CD4-positive, alpha-beta memory T cell (primary cell): Measurements from ENCODE around the gene PRAME. TPM values are rescaled to one million over a fixed set of nuclear protein-coding genes. Genes with fewer than 3 reads are reported as not detected.

Source experiments
- CTCF ChIA-PET: fragments of 350-600 bp; sonication (Branson Sonifier 250); formaldehyde crosslinking; loops from one replicate; lab custom pipeline; 2021; ENCODE audit warnings: inconsistent platforms; ENCODE audit not compliant: partially characterized antibody; lab: Charles Lee
- POLR2A ChIA-PET: fragments of 350-600 bp; sonication (Branson Sonifier 250); formaldehyde crosslinking; loops from one replicate; lab custom pipeline; 2021; ENCODE audit not compliant: partially characterized antibody; lab: Charles Lee
- DNase-seq, 5 donors: peaks; one replicate each; pipeline versions ENCODE4 v3.0.0 to v3.0.0-alpha.2; 2020 to 2022; ENCODE audit warnings: mixed read lengths in 1 of 5
- H3K27ac ChIP-seq: one replicate; pipeline ENCODE4 v1.7.0; 2013; ENCODE audit warnings: low read depth, low read length
- H3K27me3 ChIP-seq: 2 replicates; pipeline ENCODE4 v1.7.0; 2013; ENCODE audit warnings: mild to moderate bottlenecking, low read length, moderate library complexity; ENCODE audit not compliant: insufficient read depth
- H3K36me3 ChIP-seq: 2 replicates; pipeline ENCODE4 v1.7.0; 2013; ENCODE audit warnings: mild to moderate bottlenecking, low read length, moderate library complexity; ENCODE audit not compliant: insufficient read depth
- H3K4me1 ChIP-seq: 2 replicates; pipeline ENCODE4 v1.7.0; 2013; ENCODE audit warnings: mild to moderate bottlenecking, low read length, moderate library complexity; ENCODE audit not compliant: insufficient read depth
- H3K4me3 ChIP-seq, 2 donors: one replicate each; pipeline ENCODE4 v1.7.0; 2013; ENCODE audit warnings: low read length in 2 of 2, mild to moderate bottlenecking in 1 of 2
- H3K9me3 ChIP-seq, 2 donors: one replicate each; pipeline ENCODE4 v1.7.0; 2013; ENCODE audit warnings: low read length in 2 of 2, control low read depth in 1 of 2; ENCODE audit not compliant: control insufficient read depth in 1 of 2
- H3K27ac Mint-ChIP-seq, 7 donors: one replicate each; pipeline ENCODE4 v1.8.0; 2020 to 2021; ENCODE audit warnings: mixed read lengths in 7 of 7, mild to moderate bottlenecking in 6 of 7, inconsistent platforms in 3 of 7, moderate library complexity in 3 of 7
- H3K27me3 Mint-ChIP-seq, 2 donors: one replicate each; pipeline ENCODE4 v1.8.0; 2020 to 2021; ENCODE audit warnings: mixed read lengths in 2 of 2
- H3K36me3 Mint-ChIP-seq, 2 donors: one replicate each; pipeline ENCODE4 v1.8.0; 2020 to 2021; ENCODE audit warnings: mixed read lengths in 2 of 2, inconsistent platforms in 1 of 2, mild to moderate bottlenecking in 1 of 2
- H3K4me1 Mint-ChIP-seq, 4 donors: one replicate each; pipeline ENCODE4 v1.8.0; 2020 to 2021; ENCODE audit warnings: mixed read lengths in 4 of 4, mild to moderate bottlenecking in 1 of 4
- H3K4me3 Mint-ChIP-seq, 8 donors: one replicate each; pipeline ENCODE4 v1.8.0; 2020 to 2021; ENCODE audit warnings: mixed read lengths in 8 of 8, mild to moderate bottlenecking in 7 of 8, moderate library complexity in 6 of 8, inconsistent platforms in 3 of 8
- H3K9me3 Mint-ChIP-seq, 8 donors: one replicate each; pipeline ENCODE4 v1.8.0; 2020 to 2021; ENCODE audit warnings: mixed read lengths in 8 of 8, mild to moderate bottlenecking in 5 of 8, inconsistent platforms in 3 of 8, moderate library complexity in 1 of 8
- intact Hi-C: fragments of 100-400 bp; cut with micrococcal nuclease; formaldehyde crosslinking; loops from one replicate; pipeline ENCODE4 v1.15.1; 2023
- polyA plus RNA-seq, 2 donors: library from polyadenylated mRNA; unstranded; fragments of 300-500 nt; fragmentation: Illumina TruSeq; gene quantifications; one replicate each; pipeline ENCODE4 v1.2.3, GENCODE V29; 2021
- total RNA-seq, 2 experiments: library from RNA; stranded (reverse); gene quantifications; one replicate each; pipeline ENCODE4 v1.2.3, GENCODE V29; 2021

Gene PRAME
- total and polyA plus RNA-seq, 4 experiments from 2014 or later: not detected

- intact Hi-C loops: no loop called here
- no peaks in the 10 kb centered on the region for H3K36me3 ChIP-seq
- DNase-seq: no peak
- peaks cover 3% of the 10 kb centered on the region for H3K4me1 ChIP-seq
- Mint-ChIP-seq H3K27me3 (no peaks in the 10 kb centered on the region), H3K4me3 (no peak overlapping the region), H3K4me1 (peaks cover 0 to 5% (median 3%) of the 10 kb centered on the region in 4 donors), H3K27ac (no peak overlapping the region), H3K9me3 (no peaks in the 10 kb centered on the region), H3K36me3 (no peaks in the 10 kb centered on the region)
- ChIA-PET CTCF (interaction anchor here (1.4 kb wide), 1 partner anchor 12 kb away, joined by 3 read pairs; no protein-coding TSS in a partner anchor), POLR2A (no interaction called here)
- no peaks in the 10 kb centered on the region for H3K9me3 ChIP-seq
- no peak overlapping the region for H3K4me3 ChIP-seq
- H3K27me3 ChIP-seq: no peaks in the 10 kb centered on the region
- no peak overlapping the region for H3K27ac ChIP-seq
Measured at GRCh38 chr22:22555596-22555995, 3.5 kb downstream of the PRAME start.

- H3K27ac Mint-ChIP-seq: no peak overlapping the region
- intact Hi-C loops: no loop called here
- Histone ChIP-seq H3K9me3 (no peaks in the 10 kb centered on the region), H3K27me3 (no peaks in the 10 kb centered on the region), H3K4me3 (no peak overlapping the region), H3K27ac (no peak overlapping the region), H3K4me1 (peaks cover 3% of the 10 kb centered on the region), H3K36me3 (peaks cover 6% of the 10 kb centered on the region)
- CTCF ChIA-PET: interaction anchor here (0.8 kb wide), 1 partner anchor 132 kb away, joined by 3 read pairs; no protein-coding TSS in a partner anchor
- no peak overlapping the region for H3K4me3 Mint-ChIP-seq
- H3K36me3 Mint-ChIP-seq: no peaks in the 10 kb centered on the region
- H3K9me3 Mint-ChIP-seq: no peaks in the 10 kb centered on the region
- POLR2A ChIA-PET: no interaction called here
- no peaks in the 10 kb centered on the region for H3K27me3 Mint-ChIP-seq
- DNase-seq: no peak
- H3K4me1 Mint-ChIP-seq: peaks cover 0 to 5% (median 3%) of the 10 kb centered on the region in 4 donors
Measured at GRCh38 chr22:22554587-22555284, 4.3 kb downstream of the PRAME start.

GRCh38 chr22:22553735-22554586 is 5.1 kb downstream of the PRAME start:
- Mint-ChIP-seq H3K4me3 (no peak overlapping the region), H3K9me3 (no peaks in the 10 kb centered on the region), H3K27me3 (no peaks in the 10 kb centered on the region), H3K36me3 (no peaks in the 10 kb centered on the region), H3K27ac (no peak overlapping the region), H3K4me1 (peaks cover 0 to 1% (median under 1%) of the 10 kb centered on the region in 4 donors)
- Histone ChIP-seq H3K27me3 (no peaks in the 10 kb centered on the region), H3K4me1 (peaks cover 3% of the 10 kb centered on the region), H3K27ac (no peak overlapping the region), H3K9me3 (no peaks in the 10 kb centered on the region), H3K4me3 (no peak overlapping the region), H3K36me3 (peaks cover 10% of the 10 kb centered on the region)
- ChIA-PET POLR2A (no interaction called here), CTCF (interaction anchor here (0.8 kb wide), 1 partner anchor 132 kb away, joined by 3 read pairs; no protein-coding TSS in a partner anchor)
- intact Hi-C loops: no loop called here
- DNase-seq: no peak

GRCh38 chr22:22553141-22553540 is 5.9 kb downstream of the PRAME start:
- no peaks in the 10 kb centered on the region for H3K27me3 Mint-ChIP-seq
- intact Hi-C loops: no loop called here
- Histone ChIP-seq H3K9me3 (no peaks in the 10 kb centered on the region), H3K27me3 (no peaks in the 10 kb centered on the region), H3K27ac (no peak overlapping the region), H3K4me3 (no peak overlapping the region), H3K36me3 (peaks cover 10% of the 10 kb centered on the region), H3K4me1 (peaks cover 3% of the 10 kb centered on the region)
- DNase-seq: no peak
- ChIA-PET CTCF (no interaction called here), POLR2A (no interaction called here)
- peak overlapping the region in 1 of 7 donors; percentile 64 for H3K27ac Mint-ChIP-seq
- no peak overlapping the region for H3K4me3 Mint-ChIP-seq
- H3K9me3 Mint-ChIP-seq: no peaks in the 10 kb centered on the region
- no peaks in the 10 kb centered on the region for H3K36me3 Mint-ChIP-seq
- no peaks in the 10 kb centered on the region for H3K4me1 Mint-ChIP-seq

- Mint-ChIP-seq H3K4me3 (no peak overlapping the region), H3K9me3 (no peaks in the 10 kb centered on the region), H3K36me3 (no peaks in the 10 kb centered on the region), H3K27me3 (no peaks in the 10 kb centered on the region), H3K27ac (no peak overlapping the region), H3K4me1 (no peaks in the 10 kb centered on the region)
- Histone ChIP-seq H3K4me1 (peaks cover 3% of the 10 kb centered on the region), H3K9me3 (no peaks in the 10 kb centered on the region), H3K4me3 (no peak overlapping the region), H3K36me3 (peaks cover 10% of the 10 kb centered on the region), H3K27ac (no peak overlapping the region), H3K27me3 (no peaks in the 10 kb centered on the region)
- CTCF ChIA-PET: no interaction called here
- no peak for DNase-seq
- intact Hi-C loops: no loop called here
- POLR2A ChIA-PET: no interaction called here
Measured at GRCh38 chr22:22552630-22553029, 6.4 kb downstream of the PRAME start.

- no peak for DNase-seq
- H3K4me3 ChIP-seq: no peak overlapping the region
- Mint-ChIP-seq H3K27me3 (no peaks in the 10 kb centered on the region), H3K4me1 (no peaks in the 10 kb centered on the region), H3K36me3 (no peaks in the 10 kb centered on the region), H3K4me3 (no peak overlapping the region), H3K27ac (no peak overlapping the region), H3K9me3 (no peaks in the 10 kb centered on the region)
- ChIA-PET POLR2A (no interaction called here), CTCF (no interaction called here)
- H3K9me3 ChIP-seq: no peaks in the 10 kb centered on the region
- intact Hi-C loops: no loop called here
- no peaks in the 10 kb centered on the region for H3K4me1 ChIP-seq
- peaks cover 10% of the 10 kb centered on the region for H3K36me3 ChIP-seq
- H3K27me3 ChIP-seq: no peaks in the 10 kb centered on the region
- no peak overlapping the region for H3K27ac ChIP-seq
Measured at GRCh38 chr22:22550789-22551434, 8.2 kb downstream of the PRAME start.

GRCh38 chr22:22548910-22549309 is 10.2 kb downstream of the PRAME start:
- POLR2A ChIA-PET: no interaction called here
- H3K36me3 ChIP-seq: peaks cover 10% of the 10 kb centered on the region
- CTCF ChIA-PET: no interaction called here

More at GRCh38 chr22:22548910-22549309, 10.2 kb downstream of the PRAME start:
- H3K9me3 Mint-ChIP-seq: no peaks in the 10 kb centered on the region
- H3K27ac Mint-ChIP-seq: no peak overlapping the region
- H3K4me1 Mint-ChIP-seq: no peaks in the 10 kb centered on the region
- H3K4me3 Mint-ChIP-seq: no peak overlapping the region
- Histone ChIP-seq H3K27me3 (no peaks in the 10 kb centered on the region), H3K4me3 (no peak overlapping the region), H3K27ac (no peak overlapping the region), H3K4me1 (no peaks in the 10 kb centered on the region), H3K9me3 (no peaks in the 10 kb centered on the region)
- H3K36me3 Mint-ChIP-seq: no peaks in the 10 kb centered on the region
- peaks cover 0 to 4% of the 10 kb centered on the region in 2 donors for H3K27me3 Mint-ChIP-seq
- intact Hi-C loops: no loop called here
- DNase-seq: no peak
